Measurements from ENCODE around the gene PRKD2. TPM values are rescaled to one million over a fixed set of nuclear protein-coding genes. Genes with fewer than 3 reads are reported as not detected.
A peak's percentile ranks its signal among the peaks of the same experiment; 100 is the strongest.

PRKD2 gene
- total and polyA plus RNA-seq, 2 experiments from 2014 or later, result 53.8 to 68.0 TPM

- TF ChIP-seq ZNF462 (CRISPR knock-in tag; IDR thresholded peaks at IDR 0.05) (no peak), NANOG (IDR thresholded peaks at IDR 0.05; ENCODE audit: borderline replicate concordance) (no peak), ZNF331 (CRISPR knock-in tag; IDR thresholded peaks at IDR 0.05; ENCODE audit: low read depth) (no peak), EZH2phosphoT487 (IDR thresholded peaks at IDR 0.05; ENCODE audit: unreplicated experiment) (no peak)
These were observed 60.4 kb downstream of the PRKD2 start (continued) for GRCh38 chr19:46656541-46656940.

GRCh38 chr19:46654621-46655152 lies 62.2 kb downstream of the PRKD2 start:
- no peaks in the 10 kb centered on the region for H4K20me1 ChIP-seq (replicated peaks; ENCODE audit: insufficient read depth)
- Mint-ChIP-seq H3K27ac (no peak overlapping the region), H3K4me3 (no peak overlapping the region; the same call in 2 of the 3 replicates), H3K9me3 (peaks cover 8% of the 10 kb centered on the region), H3K36me3 (ENCODE audit: low read depth) (peaks cover 3% of the 10 kb centered on the region; the same call in 1 of the 3 replicates), H3K4me1 (peaks cover 22% of the 10 kb centered on the region), H3K27me3 (ENCODE audit: insufficient read depth, low read depth, poor library complexity) (peaks cover 38% of the 10 kb centered on the region)
- peak overlapping the region; percentile 72 for H2AFZ ChIP-seq
- peak; percentile 54 for DNase-seq (ENCODE audit: low spot score)
- H3K27me3 ChIP-seq (ENCODE audit: insufficient read depth), result peaks cover 39% of the 10 kb centered on the region
- H3K79me2 ChIP-seq (replicated peaks; ENCODE audit: insufficient read depth), result no peaks in the 10 kb centered on the region
- no peaks in the 10 kb centered on the region for H3K9me2 ChIP-seq (ENCODE audit: insufficient read depth)
- H3K4me1 ChIP-seq (ENCODE audit: insufficient read depth), result peaks cover 21% of the 10 kb centered on the region
- peak; percentile 72 for ATAC-seq
- H3K4me3 ChIP-seq, result no peak overlapping the region
- H3F3A ChIP-seq (replicated peaks; ENCODE audit: low read depth), result peaks cover 4% of the 10 kb centered on the region
- peak overlapping the region; percentile 49; the same call in 1 of the 2 replicates for H3K4me2 ChIP-seq
- no peaks in the 10 kb centered on the region for H3K36me3 ChIP-seq (ENCODE audit: insufficient read depth)
- peak overlapping the region; percentile 53; the same call in 1 of the 2 replicates for H3K27ac ChIP-seq (ENCODE audit: low read depth)
- TF ChIP-seq POLR2AphosphoS5 (IDR thresholded peaks at IDR 0.05; ENCODE audit: low read depth) (no peak), ZNF462 (CRISPR knock-in tag; IDR thresholded peaks at IDR 0.05) (no peak), CTCF (conservative IDR thresholded peaks at IDR 0.05; ENCODE audit: low read depth in 2 of 2) (no peak), ZNF331 (CRISPR knock-in tag; IDR thresholded peaks at IDR 0.05; ENCODE audit: low read depth) (no peak)
